MM.1S (cell line): ENCODE results near the gene PSAPL1.

ENCODE experiments used
- DNase-seq: peaks from one replicate; pipeline ENCODE4 v3.0.0-alpha.2; 2015
- H2AFZ ChIP-seq: fragments of 300-600 bp; sonication (generic); 2 replicates; pipeline ENCODE4 v1.6.0; 2016; ENCODE audit warnings: antibody characterized with exemption, low read length
- H3F3A ChIP-seq: fragments of 300-600 bp; sonication (generic); 2 replicates; pipeline ENCODE4 v1.6.1; 2016; ENCODE audit warnings: mild to moderate bottlenecking, antibody characterized with exemption, low read length, moderate library complexity, mixed read lengths; ENCODE audit not compliant: insufficient read depth
- H3K27ac ChIP-seq: fragments of 300-600 bp; sonication (generic); 2 replicates; pipeline ENCODE4 v1.5.1; 2016; ENCODE audit warnings: mild to moderate bottlenecking, low read length
- H3K27me3 ChIP-seq: fragments of 300-600 bp; sonication (generic); replicated peaks from 2 replicates; pipeline ENCODE4 v1.6.0; 2016; ENCODE audit warnings: low read length; ENCODE audit not compliant: insufficient read depth
- H3K36me3 ChIP-seq: fragments of 300-600 bp; sonication (generic); replicated peaks from 2 replicates; pipeline ENCODE4 v1.6.1; 2016; ENCODE audit warnings: mild to moderate bottlenecking, low read length, mixed read lengths; ENCODE audit not compliant: insufficient read depth
- H3K4me1 ChIP-seq: fragments of 300-600 bp; sonication (generic); 2 replicates; pipeline ENCODE4 v1.6.1; 2016; ENCODE audit warnings: low read length, mixed read lengths
- H3K4me2 ChIP-seq: fragments of 300-600 bp; sonication (generic); 2 replicates; pipeline ENCODE4 v1.6.0; 2016; ENCODE audit warnings: low read depth, low read length
- H3K4me3 ChIP-seq: fragments of 300-600 bp; sonication (generic); 2 replicates; pipeline ENCODE4 v1.5.1; 2016; ENCODE audit warnings: low read length, mixed read lengths
- H3K79me2 ChIP-seq: fragments of 300-600 bp; sonication (generic); 2 replicates; pipeline ENCODE4 v1.6.1; 2016; ENCODE audit warnings: mixed run types, low read length, mixed read lengths
- H3K9ac ChIP-seq: fragments of 300-600 bp; sonication (generic); 2 replicates; pipeline ENCODE4 v1.6.1; 2016; ENCODE audit warnings: low read length, mixed read lengths
- H3K9me2 ChIP-seq: fragments of 300-600 bp; sonication (generic); replicated peaks from 2 replicates; pipeline ENCODE4 v1.6.1; 2016; ENCODE audit warnings: mild to moderate bottlenecking, low read length, mixed read lengths; ENCODE audit not compliant: insufficient read depth
- H3K9me3 ChIP-seq: fragments of 300-600 bp; sonication (generic); replicated peaks from 2 replicates; pipeline ENCODE4 v1.6.1; 2016; ENCODE audit warnings: mild to moderate bottlenecking, low read length, mixed read lengths; ENCODE audit not compliant: insufficient read depth
- H4K20me1 ChIP-seq: fragments of 300-600 bp; sonication (generic); 2 replicates; pipeline ENCODE4 v1.6.1; 2016; ENCODE audit warnings: mild to moderate bottlenecking, low read length, moderate library complexity, mixed read lengths; ENCODE audit not compliant: insufficient read depth
- EZH2 ChIP-seq: fragments of 300-600 bp; sonication (generic); optimal IDR thresholded peaks from 2 replicates; pipeline ENCODE3; 2017; ENCODE audit warnings: low read depth, mild to moderate bottlenecking, antibody characterized with exemption, low read length, mixed read lengths
- EZH2phosphoT487 ChIP-seq: fragments of 300-600 bp; sonication (generic); IDR thresholded peaks from 2 replicates; pipeline ENCODE4 v1.6.1; 2018; ENCODE audit warnings: antibody characterized with exemption, low read length
- TF ChIP-seq, protein P1 (sequence below): fragments of 300-600 bp; sonication (generic); IDR thresholded peaks from 2 replicates; pipeline ENCODE4 v1.5.1; 2016; ENCODE audit warnings: antibody characterized with exemption, low read length, mixed read lengths

Gene PSAPL1

DNA sequence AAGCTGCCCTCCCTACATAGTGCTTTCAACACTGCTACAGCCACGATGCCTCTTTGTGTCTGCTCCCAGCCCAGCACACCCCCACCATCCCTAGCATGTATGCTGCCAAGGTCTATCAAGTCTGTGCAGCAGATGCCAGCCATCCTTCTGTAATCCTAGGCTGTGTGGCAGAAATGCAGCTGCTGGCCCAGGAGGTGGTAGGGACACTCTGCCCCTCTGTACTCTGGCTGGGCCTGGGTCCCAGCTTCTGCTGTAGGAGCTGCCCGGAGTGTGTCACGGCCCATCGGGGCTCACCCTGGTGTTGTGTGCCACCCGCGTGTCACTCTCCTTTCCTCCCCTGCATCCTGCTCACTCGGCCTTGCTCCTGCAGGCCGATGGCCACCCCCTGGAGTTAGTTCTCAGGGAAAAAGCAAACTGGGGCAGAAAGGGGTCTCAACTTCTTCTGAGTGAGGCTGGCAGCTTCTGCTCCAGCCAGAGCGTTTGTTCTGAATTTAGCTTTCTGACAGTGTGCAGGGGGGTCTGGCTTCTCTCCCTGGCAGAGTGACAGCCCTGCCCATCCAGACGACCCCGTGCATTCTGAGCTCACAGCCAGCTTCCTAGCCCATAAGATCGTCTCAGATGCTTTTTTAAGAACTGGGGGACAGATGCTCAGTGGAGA, 22.7 kb downstream of the PSAPL1 start:
- peaks cover 80% of the 10 kb centered on the region for H3K27me3 ChIP-seq

DNA sequence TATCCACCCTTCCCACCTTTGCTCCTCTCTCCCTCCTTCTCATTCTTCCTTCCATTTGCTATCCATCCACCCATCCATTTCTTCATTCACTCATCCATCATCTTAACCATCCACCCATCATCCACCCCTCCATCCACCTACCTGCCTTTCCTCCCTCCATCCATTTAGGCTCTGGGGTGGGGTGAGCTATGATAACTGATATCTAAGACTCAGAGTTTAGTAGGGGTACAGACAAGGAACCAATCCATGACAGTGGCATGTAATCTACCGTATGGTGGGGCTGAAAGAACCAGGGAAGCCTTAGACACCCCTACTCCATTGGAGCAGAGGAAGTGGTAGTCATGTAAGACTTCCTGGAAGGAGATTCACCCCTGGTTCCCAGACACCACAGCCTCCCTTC, 23.2 kb downstream of the PSAPL1 start:
- Histone ChIP-seq H2AFZ (no peak overlapping the region), H3F3A (no peaks in the 10 kb centered on the region), H3K9me3 (no peaks in the 10 kb centered on the region), H3K27me3 (peaks cover 86% of the 10 kb centered on the region), H4K20me1 (no peaks in the 10 kb centered on the region), H3K4me3 (no peak overlapping the region), H3K9ac (no peak overlapping the region), H3K79me2 (no peaks in the 10 kb centered on the region), H3K4me2 (no peak overlapping the region), H3K27ac (no peak overlapping the region), H3K36me3 (no peaks in the 10 kb centered on the region), H3K9me2 (no peaks in the 10 kb centered on the region), H3K4me1 (no peaks in the 10 kb centered on the region)
- TF ChIP-seq EZH2phosphoT487 (no peak), EZH2 (no peak)
- TF ChIP-seq, protein P1, sequence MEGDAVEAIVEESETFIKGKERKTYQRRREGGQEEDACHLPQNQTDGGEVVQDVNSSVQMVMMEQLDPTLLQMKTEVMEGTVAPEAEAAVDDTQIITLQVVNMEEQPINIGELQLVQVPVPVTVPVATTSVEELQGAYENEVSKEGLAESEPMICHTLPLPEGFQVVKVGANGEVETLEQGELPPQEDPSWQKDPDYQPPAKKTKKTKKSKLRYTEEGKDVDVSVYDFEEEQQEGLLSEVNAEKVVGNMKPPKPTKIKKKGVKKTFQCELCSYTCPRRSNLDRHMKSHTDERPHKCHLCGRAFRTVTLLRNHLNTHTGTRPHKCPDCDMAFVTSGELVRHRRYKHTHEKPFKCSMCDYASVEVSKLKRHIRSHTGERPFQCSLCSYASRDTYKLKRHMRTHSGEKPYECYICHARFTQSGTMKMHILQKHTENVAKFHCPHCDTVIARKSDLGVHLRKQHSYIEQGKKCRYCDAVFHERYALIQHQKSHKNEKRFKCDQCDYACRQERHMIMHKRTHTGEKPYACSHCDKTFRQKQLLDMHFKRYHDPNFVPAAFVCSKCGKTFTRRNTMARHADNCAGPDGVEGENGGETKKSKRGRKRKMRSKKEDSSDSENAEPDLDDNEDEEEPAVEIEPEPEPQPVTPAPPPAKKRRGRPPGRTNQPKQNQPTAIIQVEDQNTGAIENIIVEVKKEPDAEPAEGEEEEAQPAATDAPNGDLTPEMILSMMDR = no peak
- no peak for DNase-seq

More for the DNA sequence above, 22.7 kb downstream of the PSAPL1 start:
- H3F3A ChIP-seq = no peaks in the 10 kb centered on the region
- no peak overlapping the region for H3K9ac ChIP-seq
- no peak overlapping the region for H2AFZ ChIP-seq
- no peak overlapping the region for H3K27ac ChIP-seq
- no peak for DNase-seq
- H3K4me3 ChIP-seq = no peak overlapping the region
- no peaks in the 10 kb centered on the region for H3K4me1 ChIP-seq
- no peaks in the 10 kb centered on the region for H4K20me1 ChIP-seq
- TF ChIP-seq EZH2phosphoT487 = no peak
- TF ChIP-seq, protein P1 = no peak
- TF ChIP-seq EZH2 = no peak
- H3K36me3 ChIP-seq = no peaks in the 10 kb centered on the region
- no peaks in the 10 kb centered on the region for H3K9me3 ChIP-seq
- H3K4me2 ChIP-seq = no peak overlapping the region
- H3K9me2 ChIP-seq = no peaks in the 10 kb centered on the region
- H3K79me2 ChIP-seq = no peaks in the 10 kb centered on the region

DNA sequence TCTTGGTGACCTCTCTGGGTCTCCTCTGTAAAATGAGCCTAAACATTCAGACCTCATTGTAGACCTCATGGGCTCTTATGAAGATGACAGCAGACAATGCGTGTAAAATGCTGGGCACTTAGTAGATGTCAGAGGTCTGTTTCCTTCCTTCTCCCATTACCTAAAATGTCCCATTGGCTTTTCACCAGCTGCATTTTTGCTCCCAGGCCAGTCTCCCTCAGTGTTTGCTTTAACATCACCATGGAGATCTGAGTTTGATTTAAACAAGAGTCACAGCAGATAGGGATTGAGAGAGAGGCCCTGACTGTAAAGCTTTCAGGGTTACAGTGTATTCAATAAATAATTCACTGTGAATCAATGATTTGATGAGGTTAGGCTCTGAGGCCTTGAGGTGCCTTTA, 24.3 kb downstream of the PSAPL1 start:
- Histone ChIP-seq H3K36me3 (no peaks in the 10 kb centered on the region), H3K9ac (no peak overlapping the region), H3K27ac (no peak overlapping the region), H3K9me3 (no peaks in the 10 kb centered on the region), H3K79me2 (no peaks in the 10 kb centered on the region), H3F3A (no peaks in the 10 kb centered on the region), H3K27me3 (peaks cover 90% of the 10 kb centered on the region), H3K9me2 (no peaks in the 10 kb centered on the region), H2AFZ (no peak overlapping the region), H3K4me1 (no peaks in the 10 kb centered on the region), H3K4me2 (no peak overlapping the region), H3K4me3 (no peak overlapping the region), H4K20me1 (no peaks in the 10 kb centered on the region)
- TF ChIP-seq EZH2phosphoT487 (no peak), EZH2 (no peak)
- DNase-seq = no peak

DNA sequence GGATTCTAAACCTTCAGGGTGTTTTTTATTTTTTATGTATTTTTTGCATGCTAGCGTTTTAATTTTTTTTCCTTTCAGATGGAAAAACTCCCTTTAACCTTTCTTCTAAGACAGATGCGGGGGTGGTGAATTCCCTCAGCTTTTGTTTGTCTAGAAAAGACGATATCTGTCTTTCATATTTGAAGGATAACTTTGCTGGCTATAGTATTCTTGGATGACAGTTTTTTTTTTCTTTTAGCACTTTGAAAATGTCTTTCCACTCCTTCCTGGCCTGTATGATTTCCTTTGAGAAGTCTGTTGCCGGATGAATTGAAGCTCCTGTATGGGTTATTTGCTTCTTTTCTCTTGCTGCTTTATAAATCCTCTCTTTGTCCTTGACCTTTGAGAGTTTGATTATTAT, 26.6 kb downstream of the PSAPL1 start:
- no peaks in the 10 kb centered on the region for H3K36me3 ChIP-seq
- no peaks in the 10 kb centered on the region for H3K4me1 ChIP-seq
- no peaks in the 10 kb centered on the region for H3K79me2 ChIP-seq
- TF ChIP-seq EZH2phosphoT487 (no peak), EZH2 (no peak)
- no peaks in the 10 kb centered on the region for H3F3A ChIP-seq
- peaks cover 86% of the 10 kb centered on the region for H3K27me3 ChIP-seq
- no peaks in the 10 kb centered on the region for H4K20me1 ChIP-seq
- no peaks in the 10 kb centered on the region for H3K9me3 ChIP-seq
- no peak overlapping the region for H3K4me3 ChIP-seq
- no peak overlapping the region for H3K9ac ChIP-seq
- H3K4me2 ChIP-seq = no peak overlapping the region
- no peak overlapping the region for H3K27ac ChIP-seq
- H2AFZ ChIP-seq = no peak overlapping the region
- H3K9me2 ChIP-seq = no peaks in the 10 kb centered on the region
- no peak for DNase-seq
